Pancreas (tissue), 10 donors: ENCODE results near the gene RTKN2. TPM values are rescaled to one million over a fixed set of nuclear protein-coding genes. Genes with fewer than 3 reads are reported as not detected.

Source experiments
- ATAC-seq, 4 donors: fragments of 200-7000 bp; cut with Tn5 transposase; one replicate each; pipeline versions ENCODE4 v1.8.0 to v1.9.1; 2020; ENCODE audit warnings: mild to moderate bottlenecking in 4 of 4, moderate library complexity in 4 of 4
- DNase-seq, 6 donors: peaks; one replicate each; pipeline ENCODE4 v3.0.0-alpha.2; 2020
- FAIRE-seq: peaks from 2 replicates; lab custom pipeline; 2012; peaks lifted over from hg19 to GRCh38; lab: Jason Lieb, UNC
- H3K27ac ChIP-seq, 4 donors: fragments of 200-600 bp; sonication (generic); 1 replicate in 3 of 4; 2 replicates in 1 of 4; pipeline versions ENCODE4 v1.5.0 to v1.8.0; 2020
- H3K27me3 ChIP-seq, 4 donors: fragments of 200-600 bp; one replicate each; pipeline ENCODE4 v1.8.0; 2021
- H3K36me3 ChIP-seq, 3 donors: fragments of 200-600 bp; sonication (generic) in 1 of 3; one replicate each; pipeline versions ENCODE4 v1.5.0 to v1.8.0; 2020 to 2021
- H3K4me1 ChIP-seq, 3 donors: fragments of 200-600 bp; one replicate each; pipeline ENCODE4 v1.8.0; 2021
- H3K4me3 ChIP-seq, 4 donors: fragments of 200-600 bp; sonication (generic) in 2 of 4; one replicate each; pipeline versions ENCODE4 v1.5.0 to v1.8.0; 2020 to 2021
- H3K9me3 ChIP-seq, 4 donors: fragments of 200-600 bp; one replicate each; pipeline ENCODE4 v1.8.0; 2021
- CTCF ChIP-seq, 4 donors: fragments of 200-600 bp; sonication (generic) in 3 of 4; IDR thresholded peaks; one replicate each; pipeline versions ENCODE4 v1.5.0 to v1.8.0; 2021; ENCODE audit warnings: antibody characterized with exemption in 4 of 4
- WGBS, 2 donors: extraction: QIAGEN DNeasy Blood & Tissue Kit; methylation state at CpG; one replicate each; pipeline ENCODE4 v1.1.7; 2013; 5-methylcytosine and 5-hydroxymethylcytosine counted together
- intact Hi-C, 3 donors: fragments of 100-400 bp; cut with DNase I; formaldehyde crosslinking; loops; one replicate each; pipeline versions ENCODE4 v1.11.1 to v1.14.2; 2022
- polyA plus RNA-seq, 2 donors: library from polyadenylated mRNA; stranded (reverse); fragments of 200-250 nt; gene quantifications; one replicate each; pipeline ENCODE4 v1.2.3, GENCODE V29; 2013
- total RNA-seq, 6 donors: library from RNA; stranded (reverse); fragmentation: NEBNext Ultra II Directional in 4 of 6; extraction: Animal tissue kit (Norgen Biotek cat#: 25700) in 4 of 6; gene quantifications; one replicate each; pipeline versions ENCODE4 v1.2.1 to v1.2.4, GENCODE V29; 2021 to 2023
- donor health status: healthy with polysubstance abuse.
- donor health status: DM: no; HTN: no; CAD: no; lungs with moderate emphysema.
- donor health status: DM: no; HTN: no; CAD: no.
- donor health status: control.
- donor health status: control.
- donor health status: Bipolar disorder and iron deficiency.
- donor health status: DM: yes; HTN: yes; CAD: no.
- donor health status: DM: no; HTN: no; CAD: no.
- donor health status: DM: no; HTN: no; CAD: no.
- donor health status: DM: yes; HTN: yes; CAD: no.

Gene RTKN2
- total and polyA plus RNA-seq, 8 donors = 0.04 to 0.31 (median 0.16) TPM; not detected in 1

DNA sequence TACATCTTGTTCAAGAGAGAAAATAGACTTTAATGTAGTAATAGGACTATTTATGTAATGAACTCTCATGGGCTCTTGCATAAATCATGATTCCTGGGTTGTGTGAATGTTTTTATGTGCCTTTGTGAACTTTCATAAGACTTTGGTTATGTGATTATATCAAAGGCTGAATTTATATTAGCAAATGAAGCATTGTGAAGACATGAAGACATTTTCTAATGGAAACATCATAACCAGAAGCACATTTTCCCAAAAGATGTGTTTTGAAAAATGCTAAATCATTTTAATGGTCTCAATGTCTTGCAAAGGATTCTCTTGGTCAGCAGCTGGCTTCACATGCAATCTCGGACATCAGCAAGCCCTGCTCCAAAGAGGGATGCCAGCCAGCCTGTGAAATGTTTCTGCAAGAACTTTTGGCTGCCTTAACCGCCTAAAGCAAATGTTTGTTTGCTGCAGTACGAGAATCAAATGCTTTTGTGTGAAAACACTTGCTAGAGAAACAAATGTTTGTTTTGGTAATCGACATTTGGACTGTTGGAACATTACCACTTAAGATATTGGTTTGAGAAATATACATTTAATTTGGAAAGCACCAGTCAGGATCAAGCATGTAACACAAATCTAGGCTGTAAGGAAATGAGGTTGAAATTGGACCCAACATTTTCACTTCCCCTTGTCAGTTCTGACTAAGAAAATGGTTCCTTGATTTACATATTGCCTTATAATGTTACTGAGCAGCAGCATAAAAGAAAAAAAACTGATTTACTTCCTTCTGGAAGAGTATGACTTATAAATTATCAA lies 102.1 kb downstream of the RTKN2 start:
- H3K4me3 ChIP-seq = no peak overlapping the region
- no peaks in the 10 kb centered on the region for H3K27me3 ChIP-seq
- ATAC-seq (peak in 1 of 4 donors; percentile 35), DNase-seq (no peak), FAIRE-seq (peak; percentile 9)
- H3K9me3 ChIP-seq = no peaks in the 10 kb centered on the region
- H3K27ac ChIP-seq = no peak overlapping the region
- 10 to 13% methylated on average over 4 of the region's 4 CpGs for WGBS, 2 donors
- no peak for TF ChIP-seq CTCF (IDR thresholded peaks at IDR 0.05)
- no peaks in the 10 kb centered on the region for H3K36me3 ChIP-seq
- H3K4me1 ChIP-seq = peaks cover 0 to 12% (median 11%) of the 10 kb centered on the region in 3 donors
- intact Hi-C loops = no loop called here

DNA sequence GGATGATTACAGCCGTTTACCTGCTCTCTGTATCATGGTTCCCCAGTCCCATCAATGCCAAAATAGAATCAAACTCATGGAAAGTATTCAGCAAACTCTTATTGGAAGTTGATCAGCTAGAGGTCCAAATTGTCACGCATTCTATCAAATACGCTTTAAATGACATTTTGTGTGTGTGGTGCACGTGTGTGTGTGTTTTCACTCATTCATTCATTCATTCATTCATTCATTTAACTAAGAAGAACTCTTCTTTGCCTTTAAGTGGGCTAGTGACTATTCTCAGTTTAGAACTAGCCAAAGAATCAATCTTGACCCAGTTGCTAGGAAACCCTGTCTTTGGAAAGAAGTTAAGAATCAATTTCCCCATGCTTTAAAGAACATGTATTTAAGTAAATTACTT lies 102.8 kb downstream of the RTKN2 start:
- 84% methylated on average over 4 of the region's 4 CpGs for WGBS, 2 donors
- H3K27me3 ChIP-seq = no peaks in the 10 kb centered on the region
- DNase-seq = no peak
- no peak for FAIRE-seq
- H3K36me3 ChIP-seq = no peaks in the 10 kb centered on the region
- no peak for TF ChIP-seq CTCF (IDR thresholded peaks at IDR 0.05)
- no peak overlapping the region for H3K4me3 ChIP-seq
- intact Hi-C loops = no loop called here
- no peak overlapping the region for H3K27ac ChIP-seq
- ATAC-seq = no peak
- H3K9me3 ChIP-seq = no peaks in the 10 kb centered on the region
- peaks cover 0 to 12% (median 11%) of the 10 kb centered on the region in 3 donors for H3K4me1 ChIP-seq

DNA sequence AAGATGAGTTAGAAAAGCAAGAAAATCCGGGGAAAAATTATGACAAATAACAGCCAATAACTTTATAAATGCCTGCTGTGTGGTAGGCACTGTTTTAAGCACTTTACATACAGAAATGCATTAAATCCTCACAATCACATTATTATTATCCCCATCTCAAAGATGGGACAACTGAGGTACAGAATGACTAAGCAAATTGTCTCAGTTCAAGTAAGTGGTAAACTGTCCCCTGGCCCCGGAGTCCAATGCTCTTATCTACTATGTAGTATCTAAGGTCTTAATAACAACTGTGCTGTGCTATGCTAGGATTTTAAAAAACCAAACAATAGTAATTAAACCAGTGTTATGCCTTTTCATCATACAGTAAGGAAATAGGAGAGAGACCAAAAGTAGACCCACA lies 105.6 kb downstream of the RTKN2 start:
- ATAC-seq (no peak), FAIRE-seq (no peak), DNase-seq (no peak)
- no peaks in the 10 kb centered on the region for H3K9me3 ChIP-seq
- H3K4me3 ChIP-seq = no peak overlapping the region
- peaks cover 0 to 12% (median 11%) of the 10 kb centered on the region in 3 donors for H3K4me1 ChIP-seq
- no peak for TF ChIP-seq CTCF (IDR thresholded peaks at IDR 0.05)
- H3K27me3 ChIP-seq = no peaks in the 10 kb centered on the region
- H3K27ac ChIP-seq = no peak overlapping the region
- 77 to 78% methylated on average over 2 of the region's 2 CpGs for WGBS, 2 donors
- intact Hi-C loops = no loop called here
- no peaks in the 10 kb centered on the region for H3K36me3 ChIP-seq

DNA sequence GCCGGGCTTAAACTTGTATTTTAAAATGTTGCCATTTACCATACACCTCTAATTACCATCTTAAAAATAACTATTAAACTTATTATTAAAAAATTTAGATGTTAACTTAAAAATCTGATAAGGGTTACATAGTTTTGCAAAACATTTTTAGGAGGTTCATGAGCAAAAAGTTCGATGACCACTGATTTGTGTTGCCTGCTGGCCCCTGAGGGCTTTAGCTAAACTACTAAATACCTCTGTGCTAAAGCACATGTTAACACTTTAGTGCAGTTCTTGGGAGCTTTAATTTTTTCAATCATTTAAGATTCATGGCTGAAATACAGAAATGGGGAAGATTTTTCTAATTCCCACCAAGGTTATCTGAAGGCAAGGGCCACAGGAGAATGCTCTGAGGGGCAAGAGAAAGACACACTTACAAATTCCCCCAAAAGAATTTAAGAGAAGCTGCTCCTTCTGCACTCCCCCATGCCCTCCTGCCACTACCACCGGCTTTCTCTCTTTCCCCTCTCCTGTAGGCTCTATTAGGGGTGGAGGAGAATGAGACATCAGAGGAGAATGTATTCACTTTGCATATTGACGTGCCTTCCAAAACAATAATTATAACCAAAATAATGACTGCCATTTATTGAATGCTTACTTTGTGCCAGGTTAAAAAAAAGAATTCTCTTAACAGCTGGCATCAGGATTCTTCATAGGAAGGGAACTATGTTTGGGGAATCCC lies 106.2 kb downstream of the RTKN2 start:
- H3K27me3 ChIP-seq = no peaks in the 10 kb centered on the region
- no peak overlapping the region for H3K27ac ChIP-seq
- no peaks in the 10 kb centered on the region for H3K9me3 ChIP-seq
- ATAC-seq (no peak), DNase-seq (no peak), FAIRE-seq (no peak)
- 81 to 83% methylated on average over 4 of the region's 4 CpGs for WGBS, 2 donors
- H3K36me3 ChIP-seq = no peaks in the 10 kb centered on the region
- no peak for TF ChIP-seq CTCF (IDR thresholded peaks at IDR 0.05)
- no peak overlapping the region for H3K4me3 ChIP-seq
- intact Hi-C loops = no loop called here
- H3K4me1 ChIP-seq = peaks cover 0 to 12% (median 11%) of the 10 kb centered on the region in 3 donors
